BJ (cell line): Measurements from ENCODE around the gene B4GALT6. TPM values are rescaled to one million over a fixed set of nuclear protein-coding genes. Genes with fewer than 3 reads are reported as not detected.

Source experiments
- CTCF ChIA-PET: fragments of 350-600 bp; formaldehyde crosslinking; extraction: SDS; loops from one replicate; lab custom pipeline; 2021; ENCODE audit warnings: antibody characterized with exemption, inconsistent platforms; lab: Yijun Ruan, JAX
- POLR2A ChIA-PET: fragments of 300-600 bp; sonication (Branson Sonifier 250); formaldehyde crosslinking; extraction: SDS; loops from one replicate; lab custom pipeline; 2021; ENCODE audit warnings: antibody characterized with exemption; lab: Charles Lee
- DNase-seq: peaks from one replicate; pipeline ENCODE4 v3.0.0-alpha.2; 2011; ENCODE audit warnings: low read depth
- H3K27me3 ChIP-seq: 2 replicates; pipeline ENCODE4 v1.6.0; 2011; ENCODE audit warnings: low read length; ENCODE audit not compliant: control insufficient read depth, insufficient read depth
- H3K36me3 ChIP-seq: 2 replicates; pipeline ENCODE4 v1.5.1; 2011; ENCODE audit warnings: low read length; ENCODE audit not compliant: control insufficient read depth, insufficient read depth
- H3K4me3 ChIP-seq: 2 replicates; pipeline ENCODE4 v1.5.1; 2011; ENCODE audit warnings: low read depth, mild to moderate bottlenecking, control low read depth, low read length
- polyA plus RNA-seq: library from polyadenylated mRNA; depleted of rRNA; stranded (reverse); fragments of >200 nt; gene quantifications from 2 replicates; pipeline ENCODE4 v1.2.3, GENCODE V29; 2011
- TF ChIP-seq, protein P1 (sequence below): IDR thresholded peaks from 2 replicates; pipeline ENCODE4 v1.5.1; 2011; ENCODE audit warnings: low read depth, mild to moderate bottlenecking, control low read depth, inconsistent platforms, low read length, moderate library complexity; ENCODE audit not compliant: insufficient read depth

B4GALT6 gene
- polyA plus RNA-seq, 1 experiment, result 0.26 TPM

DNA sequence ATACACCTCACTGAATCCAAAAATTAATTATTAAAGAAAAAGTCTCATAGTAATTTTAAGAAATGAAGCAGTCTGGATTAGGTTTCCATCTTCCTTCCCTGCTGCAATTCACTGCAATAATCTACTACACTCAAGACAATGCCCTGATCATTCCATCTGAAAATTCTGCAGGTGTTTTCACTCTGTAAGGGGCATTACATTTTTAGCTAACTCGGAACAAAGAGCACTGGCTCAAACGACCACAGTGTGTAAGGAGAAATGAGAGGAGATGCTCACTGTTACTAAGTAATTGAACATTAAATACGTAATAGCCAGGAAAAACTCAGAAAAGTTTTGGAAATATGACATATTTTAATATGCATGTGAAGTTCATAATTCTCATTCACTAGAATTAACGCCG lies 1.3 kb downstream of the B4GALT6 start:
- Histone ChIP-seq H3K36me3 (no peaks in the 10 kb centered on the region), H3K27me3 (no peaks in the 10 kb centered on the region), H3K4me3 (no peak overlapping the region)
- TF ChIP-seq, protein P1, sequence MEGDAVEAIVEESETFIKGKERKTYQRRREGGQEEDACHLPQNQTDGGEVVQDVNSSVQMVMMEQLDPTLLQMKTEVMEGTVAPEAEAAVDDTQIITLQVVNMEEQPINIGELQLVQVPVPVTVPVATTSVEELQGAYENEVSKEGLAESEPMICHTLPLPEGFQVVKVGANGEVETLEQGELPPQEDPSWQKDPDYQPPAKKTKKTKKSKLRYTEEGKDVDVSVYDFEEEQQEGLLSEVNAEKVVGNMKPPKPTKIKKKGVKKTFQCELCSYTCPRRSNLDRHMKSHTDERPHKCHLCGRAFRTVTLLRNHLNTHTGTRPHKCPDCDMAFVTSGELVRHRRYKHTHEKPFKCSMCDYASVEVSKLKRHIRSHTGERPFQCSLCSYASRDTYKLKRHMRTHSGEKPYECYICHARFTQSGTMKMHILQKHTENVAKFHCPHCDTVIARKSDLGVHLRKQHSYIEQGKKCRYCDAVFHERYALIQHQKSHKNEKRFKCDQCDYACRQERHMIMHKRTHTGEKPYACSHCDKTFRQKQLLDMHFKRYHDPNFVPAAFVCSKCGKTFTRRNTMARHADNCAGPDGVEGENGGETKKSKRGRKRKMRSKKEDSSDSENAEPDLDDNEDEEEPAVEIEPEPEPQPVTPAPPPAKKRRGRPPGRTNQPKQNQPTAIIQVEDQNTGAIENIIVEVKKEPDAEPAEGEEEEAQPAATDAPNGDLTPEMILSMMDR, result no peak
- ChIA-PET POLR2A (no interaction called here), CTCF (no interaction called here)
- no peak for DNase-seq

DNA sequence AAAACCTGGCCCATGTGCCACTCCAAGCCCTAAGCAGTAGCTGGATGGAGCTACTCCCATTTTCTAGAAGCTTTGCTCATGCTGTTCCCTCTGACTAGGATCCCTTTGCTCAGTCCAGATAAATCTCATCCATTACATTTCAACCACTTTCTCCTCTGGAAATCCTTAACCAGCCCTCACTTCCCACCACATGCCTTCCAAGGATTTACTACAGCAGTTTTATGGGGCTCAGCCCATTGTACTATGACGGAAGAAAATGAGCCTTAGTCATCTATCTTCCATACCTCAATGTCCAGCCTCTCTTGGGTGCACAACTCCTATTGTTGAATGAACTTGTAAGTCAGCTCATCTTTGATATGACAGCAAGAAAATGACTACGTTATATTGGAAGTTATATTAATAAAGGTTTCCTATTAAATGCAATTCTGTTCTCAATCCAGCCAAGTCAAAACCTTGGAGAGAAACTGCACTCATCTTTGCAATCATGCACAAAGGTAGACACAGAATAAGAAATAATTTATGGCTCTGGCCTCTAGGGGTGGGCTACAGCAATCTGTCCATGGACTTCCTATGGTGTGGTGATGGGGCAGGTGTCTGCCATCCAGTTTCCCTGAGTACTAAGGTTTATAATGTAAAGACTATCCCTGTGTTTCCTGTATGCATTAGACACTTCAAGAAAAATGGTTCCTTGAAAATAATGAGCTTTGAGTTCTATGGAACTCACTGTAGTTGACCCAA lies 3.4 kb downstream of the B4GALT6 start:
- CTCF ChIA-PET, result interaction anchor here (0.7 kb wide), 1 partner anchor 44 kb away, joined by 6 read pairs; no protein-coding TSS in a partner anchor

DNA sequence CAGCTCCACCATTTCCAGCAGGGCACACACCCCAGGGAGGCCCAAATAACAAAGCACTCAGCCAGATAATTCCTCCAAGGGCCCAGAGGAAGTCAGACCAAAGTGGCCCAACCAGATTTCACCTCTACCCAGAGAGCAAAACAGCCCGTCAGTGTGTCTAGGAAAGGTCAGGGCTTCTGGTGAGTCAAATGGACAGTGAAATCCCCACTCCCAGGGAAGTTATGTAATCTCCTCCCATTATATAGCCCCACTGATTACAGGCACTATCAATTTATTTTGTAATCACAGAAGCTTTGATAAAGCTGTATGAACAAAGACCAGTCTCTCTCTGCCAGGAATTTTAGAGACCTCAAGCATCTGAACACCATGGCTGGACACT lies 4.0 kb downstream of the B4GALT6 start:
- Histone ChIP-seq H3K27me3 (no peaks in the 10 kb centered on the region), H3K4me3 (no peak overlapping the region), H3K36me3 (no peaks in the 10 kb centered on the region)
- no peak for DNase-seq
- POLR2A ChIA-PET, result no interaction called here
- TF ChIP-seq, protein P1, result no peak
- CTCF ChIA-PET, result interaction anchor here (0.7 kb wide), 1 partner anchor 44 kb away, joined by 6 read pairs; no protein-coding TSS in a partner anchor

More for the DNA sequence above, 3.4 kb downstream of the B4GALT6 start:
- no peaks in the 10 kb centered on the region for H3K27me3 ChIP-seq
- POLR2A ChIA-PET, result no interaction called here
- TF ChIP-seq, protein P1, result no peak
- DNase-seq, result no peak
- no peak overlapping the region for H3K4me3 ChIP-seq
- no peaks in the 10 kb centered on the region for H3K36me3 ChIP-seq

DNA sequence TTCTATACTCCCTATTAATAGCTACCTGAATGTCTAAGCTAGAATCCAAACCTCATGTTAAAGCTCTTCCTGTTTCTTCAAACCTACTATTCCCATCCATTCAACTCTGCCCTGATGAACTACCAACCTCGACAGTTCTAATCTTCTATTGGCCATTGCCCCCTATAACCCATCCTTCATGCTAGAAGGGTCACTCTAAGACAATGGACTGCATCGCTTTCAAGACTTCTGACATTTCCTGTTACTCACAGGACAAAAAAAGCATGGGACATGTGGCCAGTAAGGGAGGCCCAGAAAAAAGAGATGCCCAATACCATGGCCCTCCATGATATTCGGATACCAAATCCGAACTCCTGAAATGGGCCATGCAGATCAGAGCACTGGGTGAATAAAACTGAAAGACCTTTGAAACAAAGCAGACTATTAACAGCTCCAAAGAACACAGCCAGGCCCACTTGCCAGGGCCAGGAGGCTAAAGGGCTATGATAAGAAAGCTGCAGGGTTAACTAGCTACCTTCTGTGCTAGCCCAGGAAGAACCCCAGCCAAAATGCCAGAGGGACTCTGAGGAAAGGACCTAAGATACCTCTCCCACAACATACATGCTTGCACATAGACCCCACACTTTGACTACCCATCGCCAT lies 4.5 kb downstream of the B4GALT6 start:
- TF ChIP-seq, protein P1, result no peak
- no peaks in the 10 kb centered on the region for H3K36me3 ChIP-seq
- H3K27me3 ChIP-seq, result no peaks in the 10 kb centered on the region
- CTCF ChIA-PET, result interaction anchor here (0.7 to 1.5 kb wide), 2 partner anchors 8 to 43 kb away, joined by 4 to 6 read pairs; no protein-coding TSS in a partner anchor
- no peak for DNase-seq
- no peak overlapping the region for H3K4me3 ChIP-seq
- POLR2A ChIA-PET, result no interaction called here

DNA sequence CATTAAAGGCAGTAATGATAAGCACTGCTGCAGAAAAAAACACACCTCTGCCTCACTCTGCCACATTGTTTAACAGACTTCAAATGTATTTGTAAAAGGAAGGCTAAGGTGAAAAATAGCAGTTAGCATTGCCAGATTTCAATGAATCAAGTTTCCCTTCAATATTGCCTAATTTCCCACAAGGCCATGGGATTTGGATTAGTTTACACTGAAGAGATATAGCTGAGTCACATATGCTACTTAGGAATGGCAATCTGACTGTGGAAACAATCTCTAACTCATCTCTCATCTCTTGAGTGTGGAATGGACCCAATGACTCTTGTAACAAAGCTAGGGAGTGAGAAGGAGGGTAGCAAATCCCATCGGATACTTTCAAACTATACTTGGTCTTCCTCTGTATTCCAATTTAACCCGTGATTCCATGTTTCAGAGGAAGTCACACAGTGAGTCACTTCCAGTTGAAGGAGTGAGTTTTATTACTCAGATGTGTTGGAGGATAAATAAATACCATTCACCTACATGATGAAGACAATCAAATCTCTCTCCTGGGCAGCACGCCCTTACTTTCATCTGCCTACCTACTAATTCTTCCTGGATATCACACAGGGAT lies 5.1 kb downstream of the B4GALT6 start:
- no peak for DNase-seq
- POLR2A ChIA-PET, result no interaction called here
- Histone ChIP-seq H3K27me3 (no peaks in the 10 kb centered on the region), H3K36me3 (no peaks in the 10 kb centered on the region), H3K4me3 (no peak overlapping the region)
- CTCF ChIA-PET, result interaction anchor here (1.5 kb wide), 1 partner anchor 9 kb away, joined by 4 read pairs; no protein-coding TSS in a partner anchor
- TF ChIP-seq, protein P1, result no peak
